SK-N-SH (cell line): ENCODE data around the gene RBM41.
"Not testable (repeated sequence)": the region's sequence is repeated elsewhere in the genome, so short reads cannot be mapped to it uniquely, and the experiment has no call there.

Source experiments
- ELF1 ChIP-seq: IDR thresholded peaks from 2 replicates; pipeline ENCODE4 v1.4.0; 2012
- JUND ChIP-seq: IDR thresholded peaks from 2 replicates; pipeline ENCODE4 v1.4.0; 2012
- POLR2AphosphoS5 ChIP-seq: IDR thresholded peaks from 2 replicates; pipeline ENCODE4 v1.6.1; 2012; ENCODE audit warnings: low read depth, low read length
- TEAD4 ChIP-seq: IDR thresholded peaks from 2 replicates; pipeline ENCODE4 v1.4.0; 2012; ENCODE audit warnings: mild to moderate bottlenecking, borderline replicate concordance; ENCODE audit not compliant: insufficient read depth
- TF ChIP-seq, protein P1 (sequence below): fragments of 200-600 bp; sonication (generic); IDR thresholded peaks from 2 replicates; pipeline ENCODE4 v1.6.1; 2017; ENCODE audit warnings: antibody characterized with exemption, mild to moderate bottlenecking, moderate library complexity

DNA sequence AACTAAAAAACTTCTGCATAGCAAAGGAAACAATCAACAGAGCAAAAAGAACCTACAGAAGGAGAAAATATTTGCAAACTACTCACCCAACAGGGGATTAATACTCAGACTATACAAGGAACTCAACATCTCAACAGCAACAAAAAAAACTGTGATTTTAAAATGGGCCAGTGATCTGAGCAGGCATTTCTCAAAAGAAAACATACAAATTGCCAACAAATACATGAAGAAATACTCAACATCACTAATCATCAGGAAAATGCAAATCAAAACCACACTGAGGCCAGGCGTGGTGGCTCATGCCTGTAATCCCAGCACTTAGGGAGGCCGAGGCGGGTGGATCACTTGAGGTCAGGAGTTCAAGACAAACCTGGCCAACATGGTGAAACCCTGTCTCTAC, 60.9 kb downstream of the RBM41 start:
- TF ChIP-seq TEAD4, POLR2AphosphoS5, ELF1, JUND: not testable (repeated sequence)
- TF ChIP-seq, protein P1, sequence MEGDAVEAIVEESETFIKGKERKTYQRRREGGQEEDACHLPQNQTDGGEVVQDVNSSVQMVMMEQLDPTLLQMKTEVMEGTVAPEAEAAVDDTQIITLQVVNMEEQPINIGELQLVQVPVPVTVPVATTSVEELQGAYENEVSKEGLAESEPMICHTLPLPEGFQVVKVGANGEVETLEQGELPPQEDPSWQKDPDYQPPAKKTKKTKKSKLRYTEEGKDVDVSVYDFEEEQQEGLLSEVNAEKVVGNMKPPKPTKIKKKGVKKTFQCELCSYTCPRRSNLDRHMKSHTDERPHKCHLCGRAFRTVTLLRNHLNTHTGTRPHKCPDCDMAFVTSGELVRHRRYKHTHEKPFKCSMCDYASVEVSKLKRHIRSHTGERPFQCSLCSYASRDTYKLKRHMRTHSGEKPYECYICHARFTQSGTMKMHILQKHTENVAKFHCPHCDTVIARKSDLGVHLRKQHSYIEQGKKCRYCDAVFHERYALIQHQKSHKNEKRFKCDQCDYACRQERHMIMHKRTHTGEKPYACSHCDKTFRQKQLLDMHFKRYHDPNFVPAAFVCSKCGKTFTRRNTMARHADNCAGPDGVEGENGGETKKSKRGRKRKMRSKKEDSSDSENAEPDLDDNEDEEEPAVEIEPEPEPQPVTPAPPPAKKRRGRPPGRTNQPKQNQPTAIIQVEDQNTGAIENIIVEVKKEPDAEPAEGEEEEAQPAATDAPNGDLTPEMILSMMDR: not testable (repeated sequence)
